Measurements from ENCODE around the gene CHD6. TPM values are rescaled to one million over a fixed set of nuclear protein-coding genes. Genes with fewer than 3 reads are reported as not detected.

Gene CHD6
- total and polyA plus RNA-seq, 8 donors, result 9.8 to 32.6 (median 19.5) TPM

DNA sequence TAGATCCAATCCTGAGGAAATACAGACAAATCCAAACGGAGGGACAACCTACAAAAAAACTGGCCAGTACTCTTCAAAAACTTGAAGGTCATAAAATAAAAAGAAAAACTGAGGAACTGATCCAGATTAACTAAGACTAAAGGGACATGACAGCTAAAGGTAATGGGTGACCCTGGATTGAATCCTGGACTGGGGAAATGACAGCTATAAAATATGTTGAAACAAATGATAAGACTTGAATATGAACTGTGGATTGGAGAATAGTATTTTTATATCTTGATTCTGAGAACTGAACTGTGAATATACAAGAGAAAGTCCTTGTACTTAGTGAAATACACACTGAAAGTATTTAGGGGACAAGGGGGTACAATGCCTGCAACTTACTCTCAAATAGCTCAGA is 154.6 kb downstream of the CHD6 start:
- FAIRE-seq, result no peak
- DNase-seq, result no peak
- Histone ChIP-seq H3K9me3 (no peaks in the 10 kb centered on the region), H3K4me3 (no peak overlapping the region), H3K27ac (no peak overlapping the region), H3K4me1 (no peaks in the 10 kb centered on the region), H3K36me3 (no peaks in the 10 kb centered on the region), H3K27me3 (no peaks in the 10 kb centered on the region)
- 91 to 97% methylated on average over 1 of the region's 1 CpG for WGBS, 2 donors
- no peak for ATAC-seq
- TF ChIP-seq, protein P1, sequence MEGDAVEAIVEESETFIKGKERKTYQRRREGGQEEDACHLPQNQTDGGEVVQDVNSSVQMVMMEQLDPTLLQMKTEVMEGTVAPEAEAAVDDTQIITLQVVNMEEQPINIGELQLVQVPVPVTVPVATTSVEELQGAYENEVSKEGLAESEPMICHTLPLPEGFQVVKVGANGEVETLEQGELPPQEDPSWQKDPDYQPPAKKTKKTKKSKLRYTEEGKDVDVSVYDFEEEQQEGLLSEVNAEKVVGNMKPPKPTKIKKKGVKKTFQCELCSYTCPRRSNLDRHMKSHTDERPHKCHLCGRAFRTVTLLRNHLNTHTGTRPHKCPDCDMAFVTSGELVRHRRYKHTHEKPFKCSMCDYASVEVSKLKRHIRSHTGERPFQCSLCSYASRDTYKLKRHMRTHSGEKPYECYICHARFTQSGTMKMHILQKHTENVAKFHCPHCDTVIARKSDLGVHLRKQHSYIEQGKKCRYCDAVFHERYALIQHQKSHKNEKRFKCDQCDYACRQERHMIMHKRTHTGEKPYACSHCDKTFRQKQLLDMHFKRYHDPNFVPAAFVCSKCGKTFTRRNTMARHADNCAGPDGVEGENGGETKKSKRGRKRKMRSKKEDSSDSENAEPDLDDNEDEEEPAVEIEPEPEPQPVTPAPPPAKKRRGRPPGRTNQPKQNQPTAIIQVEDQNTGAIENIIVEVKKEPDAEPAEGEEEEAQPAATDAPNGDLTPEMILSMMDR (IDR thresholded peaks at IDR 0.05), result no peak
- intact Hi-C loops (cut with DNase I), result no loop called here

DNA sequence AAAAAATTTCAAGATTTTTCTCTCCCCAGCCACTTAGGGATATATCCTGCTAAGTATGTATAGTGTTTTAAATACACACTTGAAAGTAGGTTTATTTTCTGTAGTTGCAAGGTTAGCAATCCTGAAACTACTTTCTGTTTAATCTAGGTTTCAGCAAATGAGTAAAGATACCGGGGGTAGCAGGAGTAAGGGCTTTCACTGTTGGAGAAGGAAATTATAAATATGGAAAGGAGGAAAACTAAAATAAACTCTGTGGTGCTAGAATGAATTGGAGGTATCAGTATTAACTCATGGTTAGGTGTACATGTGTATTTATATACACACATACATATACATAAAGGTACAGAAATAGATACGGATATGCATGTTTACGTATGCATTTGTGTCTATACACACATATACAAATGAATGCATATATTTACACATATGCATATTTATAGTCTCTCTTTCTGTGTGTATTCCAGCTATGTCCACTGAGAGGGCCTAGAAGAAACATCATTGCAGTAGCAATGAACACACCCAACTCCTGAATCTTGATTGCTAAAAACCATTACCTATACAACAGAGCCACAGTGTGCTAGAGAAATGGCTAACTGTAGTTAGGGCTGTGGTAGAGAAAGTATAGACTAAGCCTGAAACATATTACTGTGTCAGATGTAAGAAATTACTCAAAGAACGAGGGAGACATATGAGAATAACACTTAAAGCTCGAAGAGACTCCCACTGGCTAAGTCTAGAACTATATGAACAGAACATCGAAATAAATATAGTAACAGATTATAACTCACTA is 155.6 kb downstream of the CHD6 start:
- Histone ChIP-seq H3K36me3 (no peaks in the 10 kb centered on the region), H3K4me1 (no peaks in the 10 kb centered on the region), H3K27me3 (no peaks in the 10 kb centered on the region), H3K27ac (no peak overlapping the region), H3K9me3 (no peaks in the 10 kb centered on the region), H3K4me3 (no peak overlapping the region)
- intact Hi-C loops (cut with DNase I), result no loop called here
- ATAC-seq (no peak), DNase-seq (no peak), FAIRE-seq (no peak)
- TF ChIP-seq, protein P1 (IDR thresholded peaks at IDR 0.05), result no peak
- WGBS, 2 donors, result 95 to 99% methylated on average over 6 of the region's 6 CpGs

DNA sequence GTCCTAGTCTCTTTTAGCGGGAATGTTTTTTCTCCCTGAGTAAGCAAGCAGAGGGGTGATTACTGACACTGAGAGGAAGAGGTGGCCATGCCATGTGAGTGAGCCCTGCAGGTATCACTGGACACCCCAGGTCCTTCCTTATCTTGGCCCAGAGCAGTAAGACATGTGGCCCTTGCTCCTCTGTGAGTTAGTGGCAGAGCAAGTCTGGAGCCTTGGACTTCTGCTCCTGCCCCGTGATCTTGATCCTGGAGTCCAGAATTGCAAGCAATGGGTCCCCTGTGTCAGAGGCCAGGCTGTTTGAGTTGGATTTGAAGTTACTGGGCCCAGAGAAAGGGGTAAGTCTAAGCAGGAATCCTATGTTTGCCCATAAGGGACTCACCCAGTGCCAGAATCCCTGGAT is 159.4 kb downstream of the CHD6 start:
- H3K9me3 ChIP-seq, result no peaks in the 10 kb centered on the region
- TF ChIP-seq, protein P1 (IDR thresholded peaks at IDR 0.05), result no peak
- H3K4me3 ChIP-seq, result no peak overlapping the region
- no peaks in the 10 kb centered on the region for H3K4me1 ChIP-seq
- no peak overlapping the region for H3K27ac ChIP-seq
- H3K36me3 ChIP-seq, result peaks cover 0 to 19% (median under 1%) of the 10 kb centered on the region in 3 donors
- DNase-seq (no peak), FAIRE-seq (no peak), ATAC-seq (no peak)
- WGBS, 2 donors, result 96 to 100% methylated on average over 2 of the region's 2 CpGs
- H3K27me3 ChIP-seq, result no peaks in the 10 kb centered on the region
- intact Hi-C loops (cut with DNase I), result no loop called here

DNA sequence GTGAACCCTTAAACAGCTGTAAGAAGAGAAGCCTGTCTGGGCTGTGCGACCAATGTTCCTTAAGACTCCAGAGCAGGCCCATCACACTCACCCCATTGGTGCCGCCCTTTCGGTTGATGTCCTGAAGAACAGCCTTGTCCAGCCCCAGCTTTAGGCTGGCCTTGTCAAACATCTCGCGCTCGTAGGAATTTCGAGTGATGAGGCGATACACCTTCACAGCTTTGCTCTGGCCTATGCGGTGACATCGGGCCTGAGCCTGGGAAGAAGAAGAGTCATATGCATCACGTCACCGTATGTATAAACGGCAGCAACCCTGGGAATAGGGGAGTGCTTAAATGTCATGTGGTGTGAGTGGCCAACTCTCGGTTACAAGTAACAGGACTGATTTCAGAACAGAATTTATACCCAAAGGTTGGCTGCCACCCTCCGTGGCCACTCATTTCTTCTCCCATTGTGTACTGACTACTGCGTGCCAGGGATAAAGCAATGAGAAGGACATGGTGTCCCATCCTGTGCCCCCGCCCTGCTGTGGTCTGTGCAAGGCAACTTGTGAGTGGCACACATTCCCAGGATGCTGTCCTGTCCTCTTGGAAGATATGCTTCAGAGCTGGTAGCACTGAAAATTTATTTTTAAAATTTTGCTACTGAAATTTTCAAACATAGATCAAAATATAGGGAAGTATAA is 160.9 kb downstream of the CHD6 start:
- Histone ChIP-seq H3K9me3 (no peaks in the 10 kb centered on the region), H3K27ac (no peak overlapping the region), H3K36me3 (peaks cover 3 to 34% (median 6%) of the 10 kb centered on the region in 3 donors), H3K27me3 (no peaks in the 10 kb centered on the region), H3K4me1 (no peaks in the 10 kb centered on the region), H3K4me3 (no peak overlapping the region)
- ATAC-seq (no peak), FAIRE-seq (no peak), DNase-seq (no peak)
- WGBS, 2 donors, result 96 to 99% methylated on average over 17 of the region's 17 CpGs
- TF ChIP-seq, protein P1 (IDR thresholded peaks at IDR 0.05), result no peak
- intact Hi-C loops (cut with DNase I), result no loop called here

DNA sequence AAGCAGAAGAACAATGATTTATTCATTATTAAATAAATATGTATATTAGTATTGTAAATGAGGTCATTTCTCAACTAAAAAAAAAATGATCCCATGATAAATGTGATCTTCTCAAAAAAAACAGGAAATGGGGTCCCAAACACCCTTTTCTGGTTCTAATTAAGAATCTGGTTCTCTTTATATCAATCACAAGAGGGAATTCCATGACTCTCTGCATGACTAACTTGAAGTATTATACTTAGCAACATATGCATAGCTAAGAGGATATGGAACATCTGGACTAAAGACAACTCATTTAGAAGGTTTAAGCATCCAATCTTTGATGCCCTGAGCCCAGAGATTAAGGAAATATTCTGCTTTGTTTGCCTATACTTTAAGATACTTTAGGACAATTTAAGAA is 161.8 kb downstream of the CHD6 start:
- H3K27me3 ChIP-seq, result no peaks in the 10 kb centered on the region
- intact Hi-C loops (cut with DNase I), result no loop called here
- H3K36me3 ChIP-seq, result peaks cover 3 to 43% (median 11%) of the 10 kb centered on the region in 3 donors
- no peak overlapping the region for H3K4me3 ChIP-seq
- FAIRE-seq (no peak), DNase-seq (no peak), ATAC-seq (no peak)
- H3K4me1 ChIP-seq, result no peaks in the 10 kb centered on the region
- H3K9me3 ChIP-seq, result no peaks in the 10 kb centered on the region
- TF ChIP-seq, protein P1 (IDR thresholded peaks at IDR 0.05), result no peak
- H3K27ac ChIP-seq, result no peak overlapping the region

Measured in pancreas (tissue), 10 donors.